Left lung (tissue), 10 donors: ENCODE data around the gene OR1N1. TPM values are rescaled to one million over a fixed set of nuclear protein-coding genes. Genes with fewer than 3 reads are reported as not detected.
"Not testable (repeated sequence)": the region's sequence is repeated elsewhere in the genome, so short reads cannot be mapped to it uniquely, and the experiment has no call there.

Source experiments
- ATAC-seq: fragments of 200-7000 bp; cut with Tn5 transposase; one replicate; pipeline ENCODE4 v1.9.1; 2020; ENCODE audit warnings: moderate library complexity
- DNase-seq, 4 donors: peaks; one replicate each; pipeline ENCODE4 v3.0.0-alpha.2; 2013 to 2020
- H3K27ac ChIP-seq, 2 donors: fragments of 200-600 bp; sonication (generic) in 1 of 2; one replicate each; pipeline versions ENCODE4 v1.5.0 to v1.8.0; 2020 to 2021
- H3K27me3 ChIP-seq, 2 donors: fragments of 200-600 bp; sonication (generic) in 1 of 2; one replicate each; pipeline versions ENCODE4 v1.5.0 to v1.8.0; 2020 to 2021
- H3K36me3 ChIP-seq, 2 donors: fragments of 200-600 bp; sonication (generic) in 1 of 2; one replicate each; pipeline versions ENCODE4 v1.5.0 to v1.8.0; 2020 to 2021
- H3K4me1 ChIP-seq, 2 donors: fragments of 200-600 bp; one replicate each; pipeline ENCODE4 v1.8.0; 2021
- H3K4me3 ChIP-seq, 2 donors: fragments of 200-600 bp; sonication (generic) in 1 of 2; one replicate each; pipeline versions ENCODE4 v1.5.0 to v1.8.0; 2020 to 2021; ENCODE audit warnings: mild to moderate bottlenecking in 1 of 2
- H3K9me3 ChIP-seq, 2 donors: fragments of 200-600 bp; sonication (generic) in 1 of 2; one replicate each; pipeline versions ENCODE4 v1.5.0 to v1.8.0; 2020 to 2021
- intact Hi-C, 2 donors: fragments of 100-400 bp; cut with DNase I; formaldehyde crosslinking; loops; one replicate each; pipeline versions ENCODE4 v1.11.2 to v1.14.2; 2022
- polyA plus RNA-seq, 6 donors: library from polyadenylated mRNA; unstranded; fragments of 120-200 nt; gene quantifications; one replicate each; pipeline ENCODE4 v1.2.1, GENCODE V29; 2013; ENCODE audit not compliant: insufficient read length in 6 of 6
- total RNA-seq, 2 donors: library from RNA; stranded (reverse); fragmentation: NEBNext Ultra II Directional; extraction: Animal tissue kit (Norgen Biotek cat#: 25700); gene quantifications; one replicate each; pipeline ENCODE4 v1.2.1, GENCODE V29; 2021
- TF ChIP-seq, protein P1 (sequence below), 2 donors: fragments of 200-600 bp; sonication (generic) in 1 of 2; IDR thresholded peaks; one replicate each; pipeline versions ENCODE4 v1.5.0 to v1.8.0; 2021; ENCODE audit warnings: antibody characterized with exemption in 2 of 2
- donor health status: DM: no; HTN: yes; CAD: no.
- donor health status: DM: no; HTN: no; CAD: no.

Gene OR1N1
- total and polyA plus RNA-seq, 8 donors = not detected

DNA sequence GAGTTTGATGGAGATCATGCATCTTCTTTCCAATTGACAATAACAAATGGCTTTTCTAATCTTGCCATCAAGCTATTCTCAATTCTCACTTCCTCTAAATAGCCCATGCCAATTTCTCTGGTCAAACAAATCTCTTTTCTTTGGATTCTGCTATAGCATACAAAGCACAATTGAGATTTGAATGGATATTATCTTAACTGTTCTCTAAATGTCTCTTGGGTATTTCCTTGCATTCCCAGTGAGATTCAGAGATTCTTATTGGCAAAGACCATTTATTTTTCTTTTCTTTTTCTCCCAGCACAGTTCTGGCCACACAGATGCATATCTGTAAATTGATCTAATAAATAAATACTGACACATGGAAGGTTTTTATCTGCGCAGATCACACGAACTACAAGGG is 25.7 kb upstream of the OR1N1 start, which contains the start of gene OR1N2:
OR1N2 (plus strand) TSS at position 301 of the 400 bp plus-strand sequence. CDS start 100 bp downstream, outside the sequence.
- Histone ChIP-seq H3K9me3 (no peaks in the 10 kb centered on the region), H3K4me1 (no peaks in the 10 kb centered on the region), H3K4me3 (no peak within 1 kb of the TSS), H3K36me3 (no peaks in the 10 kb centered on the region), H3K27ac (no peak within 1 kb of the TSS), H3K27me3 (no peaks in the 10 kb centered on the region)
- DNase-seq (no peak), ATAC-seq (no peak)
- TF ChIP-seq, protein P1, sequence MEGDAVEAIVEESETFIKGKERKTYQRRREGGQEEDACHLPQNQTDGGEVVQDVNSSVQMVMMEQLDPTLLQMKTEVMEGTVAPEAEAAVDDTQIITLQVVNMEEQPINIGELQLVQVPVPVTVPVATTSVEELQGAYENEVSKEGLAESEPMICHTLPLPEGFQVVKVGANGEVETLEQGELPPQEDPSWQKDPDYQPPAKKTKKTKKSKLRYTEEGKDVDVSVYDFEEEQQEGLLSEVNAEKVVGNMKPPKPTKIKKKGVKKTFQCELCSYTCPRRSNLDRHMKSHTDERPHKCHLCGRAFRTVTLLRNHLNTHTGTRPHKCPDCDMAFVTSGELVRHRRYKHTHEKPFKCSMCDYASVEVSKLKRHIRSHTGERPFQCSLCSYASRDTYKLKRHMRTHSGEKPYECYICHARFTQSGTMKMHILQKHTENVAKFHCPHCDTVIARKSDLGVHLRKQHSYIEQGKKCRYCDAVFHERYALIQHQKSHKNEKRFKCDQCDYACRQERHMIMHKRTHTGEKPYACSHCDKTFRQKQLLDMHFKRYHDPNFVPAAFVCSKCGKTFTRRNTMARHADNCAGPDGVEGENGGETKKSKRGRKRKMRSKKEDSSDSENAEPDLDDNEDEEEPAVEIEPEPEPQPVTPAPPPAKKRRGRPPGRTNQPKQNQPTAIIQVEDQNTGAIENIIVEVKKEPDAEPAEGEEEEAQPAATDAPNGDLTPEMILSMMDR (IDR thresholded peaks at IDR 0.05) = no peak
- intact Hi-C loops = no loop called here

DNA sequence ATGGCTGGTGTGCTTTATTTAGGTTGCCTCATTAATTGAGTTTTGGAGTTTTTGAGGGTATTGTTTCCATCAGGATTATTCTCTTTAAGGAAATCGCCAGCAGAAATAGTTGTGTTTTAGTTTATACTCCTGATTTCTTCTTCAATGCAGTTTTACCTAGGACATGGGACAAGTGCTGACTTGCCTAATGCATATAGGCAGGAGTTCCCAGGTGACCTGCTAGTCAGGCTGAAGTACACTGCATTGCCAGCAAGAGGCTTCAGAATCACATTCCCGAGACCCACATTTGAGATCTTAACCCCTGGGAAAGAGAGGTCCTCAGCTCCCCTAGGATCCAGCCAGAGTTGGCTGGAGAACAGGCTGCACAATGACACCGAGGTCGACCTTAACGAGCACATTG is 24.3 kb upstream of the OR1N1 start:
- no peak overlapping the region for H3K27ac ChIP-seq
- H3K9me3 ChIP-seq = no peaks in the 10 kb centered on the region
- H3K4me1 ChIP-seq = no peaks in the 10 kb centered on the region
- no peak for DNase-seq
- H3K27me3 ChIP-seq = no peaks in the 10 kb centered on the region
- TF ChIP-seq, protein P1 (IDR thresholded peaks at IDR 0.05) = no peak
- no peak overlapping the region for H3K4me3 ChIP-seq
- no peak for ATAC-seq
- intact Hi-C loops = no loop called here
- H3K36me3 ChIP-seq = no peaks in the 10 kb centered on the region

DNA sequence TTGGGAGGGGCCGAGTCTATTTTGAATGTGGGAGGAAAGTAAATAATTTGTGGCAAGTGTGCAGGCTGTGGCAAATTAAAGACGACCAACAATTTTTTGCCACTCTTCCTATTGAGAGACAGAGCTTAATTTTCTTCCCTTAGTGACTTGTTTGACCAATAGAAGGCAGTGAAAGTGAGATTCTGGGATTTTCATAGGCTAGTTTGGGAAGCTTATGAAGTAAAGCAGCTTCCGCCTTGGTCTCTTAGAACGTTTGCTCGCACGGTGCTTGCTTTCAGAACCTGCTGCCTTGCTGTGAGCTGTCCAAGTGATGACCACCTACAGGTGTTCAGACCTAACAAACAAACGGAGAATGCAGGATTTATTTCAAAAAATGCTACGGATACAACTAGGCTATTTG is 19.1 kb upstream of the OR1N1 start:
- H3K4me3 ChIP-seq = no peak overlapping the region
- TF ChIP-seq, protein P1 (IDR thresholded peaks at IDR 0.05) = no peak
- intact Hi-C loops = no loop called here
- no peaks in the 10 kb centered on the region for H3K36me3 ChIP-seq
- no peak overlapping the region for H3K27ac ChIP-seq
- DNase-seq = no peak
- no peaks in the 10 kb centered on the region for H3K27me3 ChIP-seq
- no peak for ATAC-seq
- H3K4me1 ChIP-seq = no peaks in the 10 kb centered on the region
- no peaks in the 10 kb centered on the region for H3K9me3 ChIP-seq

DNA sequence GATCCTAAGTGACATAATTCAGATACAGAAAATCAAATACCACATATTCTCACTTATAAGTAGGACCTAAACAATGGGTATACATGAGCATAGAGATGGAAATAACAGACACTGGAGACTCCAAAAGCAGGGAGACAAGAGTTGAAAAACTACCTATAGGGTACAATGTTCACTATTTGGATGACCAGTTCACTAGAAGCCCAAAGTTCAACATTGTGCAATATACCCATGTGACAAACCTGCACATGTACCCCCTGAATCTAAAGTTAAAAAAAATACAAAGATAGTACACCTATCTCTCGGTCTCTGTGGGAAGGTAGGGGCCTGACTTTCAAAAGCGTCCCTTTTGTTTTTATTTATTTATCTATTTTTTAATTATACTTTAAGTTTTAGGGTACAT is 11.7 kb upstream of the OR1N1 start:
- TF ChIP-seq, protein P1 (IDR thresholded peaks at IDR 0.05) = no peak
- intact Hi-C loops = no loop called here
- no peak for ATAC-seq
- H3K4me1 ChIP-seq = no peaks in the 10 kb centered on the region
- H3K36me3 ChIP-seq = no peaks in the 10 kb centered on the region
- H3K4me3 ChIP-seq = no peak overlapping the region
- DNase-seq = no peak
- H3K9me3 ChIP-seq = no peaks in the 10 kb centered on the region
- H3K27ac ChIP-seq = no peak overlapping the region
- H3K27me3 ChIP-seq = no peaks in the 10 kb centered on the region

DNA sequence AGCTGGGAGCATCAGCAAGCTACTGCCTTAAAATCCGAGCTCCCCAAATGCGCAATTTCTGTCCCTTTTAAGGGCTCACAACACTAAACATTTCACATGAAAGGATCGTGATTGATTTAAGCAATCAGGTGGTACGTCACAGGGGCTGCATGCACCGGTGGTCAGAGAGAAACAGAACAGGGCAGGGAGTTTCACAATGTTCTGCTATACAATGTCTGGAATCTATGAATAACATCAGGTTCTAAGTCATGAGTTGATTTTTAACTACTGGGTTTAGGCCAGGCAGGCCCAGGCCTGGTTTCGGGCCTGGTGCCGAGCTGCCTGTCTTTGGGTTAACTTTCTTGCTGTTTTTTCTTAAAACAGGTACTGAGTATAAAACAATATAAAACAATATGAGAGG is 10.0 kb upstream of the OR1N1 start:
- H3K9me3 ChIP-seq, ATAC-seq, H3K27ac ChIP-seq, H3K4me3 ChIP-seq, DNase-seq, intact Hi-C loops, H3K4me1 ChIP-seq, H3K27me3 ChIP-seq, H3K36me3 ChIP-seq: not testable (repeated sequence)

DNA sequence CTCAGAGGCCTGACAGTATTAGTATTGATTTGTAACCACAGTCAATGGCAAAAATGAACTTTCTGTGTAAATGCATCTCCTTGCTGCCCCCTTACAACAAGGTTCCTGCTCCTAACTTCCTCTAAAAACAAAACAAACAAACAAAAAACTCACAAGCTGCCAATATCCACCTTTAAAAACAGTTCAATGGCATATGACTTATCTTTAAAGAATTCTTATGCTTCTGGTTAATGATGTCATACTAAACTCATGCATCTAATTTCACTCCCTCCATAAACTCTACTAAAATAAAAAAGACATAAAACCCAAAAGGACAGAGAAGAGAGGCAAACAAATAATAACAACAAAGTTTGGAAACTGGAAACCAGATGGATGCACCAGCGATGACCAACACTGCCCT is 9.0 kb upstream of the OR1N1 start:
- Histone ChIP-seq H3K4me3 (no peak overlapping the region), H3K27me3 (no peaks in the 10 kb centered on the region), H3K27ac (no peak overlapping the region), H3K4me1 (no peaks in the 10 kb centered on the region), H3K36me3 (no peaks in the 10 kb centered on the region), H3K9me3 (no peaks in the 10 kb centered on the region)
- intact Hi-C loops = no loop called here
- ATAC-seq = no peak
- no peak for DNase-seq
- TF ChIP-seq, protein P1 (IDR thresholded peaks at IDR 0.05) = no peak

DNA sequence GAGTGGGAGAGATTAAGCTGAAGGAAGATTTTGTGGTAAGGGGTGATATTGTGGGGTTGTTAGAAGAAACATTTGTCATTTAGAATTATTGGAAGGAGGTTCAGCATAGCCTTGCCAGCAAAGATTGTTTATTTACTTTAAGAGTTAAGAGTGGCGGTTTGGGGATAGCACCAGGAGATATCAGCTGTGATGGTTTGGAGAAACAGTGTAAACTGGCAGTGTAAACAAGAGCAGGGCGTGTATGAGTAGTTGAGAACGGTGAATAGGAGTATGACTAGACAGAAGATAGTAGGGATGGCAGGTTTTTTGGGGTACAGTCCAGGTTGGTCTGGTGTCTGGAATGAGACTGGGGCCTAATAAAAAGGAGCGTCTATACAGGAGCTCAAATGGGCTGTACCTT is 4.1 kb upstream of the OR1N1 start:
- H3K4me3 ChIP-seq, H3K9me3 ChIP-seq, ATAC-seq, DNase-seq, H3K36me3 ChIP-seq, intact Hi-C loops, H3K27ac ChIP-seq, H3K4me1 ChIP-seq: not testable (repeated sequence)
- H3K27me3 ChIP-seq = peaks cover 0 to 11% of the 10 kb centered on the region in 2 donors
